Epithelial cell of esophagus (primary cell): ENCODE data around the gene PKD1L1.

Experiments
- DNase-seq: peaks from one replicate; pipeline ENCODE4 v3.0.0; 2010; ENCODE audit warnings: low read depth
- H3K4me3 ChIP-seq: 2 replicates; pipeline ENCODE4 v1.5.1; 2011; ENCODE audit warnings: mild to moderate bottlenecking, low read length, control low read depth
- CTCF ChIP-seq: IDR thresholded peaks from 2 replicates; pipeline ENCODE4 v1.5.1; 2011; ENCODE audit warnings: low read depth, mild to moderate bottlenecking, low read length, control low read depth, inconsistent platforms; ENCODE audit not compliant: insufficient read depth; ENCODE audit errors: missing control alignments

PKD1L1 gene

DNA sequence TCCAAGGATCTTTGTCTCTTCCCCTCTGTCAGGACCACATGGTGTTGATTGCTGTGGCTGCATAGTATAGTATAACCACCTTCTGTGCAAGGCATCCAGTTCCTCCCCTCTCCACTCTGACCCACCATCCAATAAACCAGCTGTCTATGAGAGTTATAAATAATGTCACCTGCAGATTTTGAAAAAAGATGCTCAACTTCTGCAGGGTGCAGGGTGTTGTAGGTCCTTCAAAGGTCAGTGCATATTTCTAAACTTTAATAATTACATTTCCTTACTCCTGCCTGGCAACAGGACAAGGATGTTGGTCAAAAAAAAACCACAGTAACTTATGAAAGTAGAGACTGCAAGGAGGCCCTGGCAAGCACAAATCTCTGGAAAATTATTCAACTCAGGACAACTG lies 166.2 kb downstream of the PKD1L1 start:
- TF ChIP-seq CTCF = no peak
- no peak for DNase-seq
- no peak overlapping the region for H3K4me3 ChIP-seq

DNA sequence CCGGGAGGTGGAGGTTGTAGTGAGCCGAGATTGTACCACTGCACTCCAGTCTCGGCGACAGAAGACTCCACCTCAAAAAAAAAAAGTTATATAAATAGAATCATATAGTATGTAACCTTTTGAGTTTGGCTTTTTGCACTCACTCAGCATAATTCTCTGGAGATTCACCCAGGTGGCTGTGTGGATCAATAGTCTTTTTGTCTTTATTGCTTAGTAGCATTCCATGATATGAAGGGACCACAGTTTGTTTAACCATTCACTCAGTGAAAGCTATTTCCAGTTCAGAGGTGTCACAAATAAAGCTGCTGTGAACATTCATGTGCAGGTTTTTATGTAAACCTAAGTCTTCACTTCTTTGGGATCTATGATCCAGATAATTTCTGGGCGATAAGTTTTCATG lies 167.7 kb downstream of the PKD1L1 start:
- no peak overlapping the region for H3K4me3 ChIP-seq
- DNase-seq = no peak
- no peak for TF ChIP-seq CTCF

DNA sequence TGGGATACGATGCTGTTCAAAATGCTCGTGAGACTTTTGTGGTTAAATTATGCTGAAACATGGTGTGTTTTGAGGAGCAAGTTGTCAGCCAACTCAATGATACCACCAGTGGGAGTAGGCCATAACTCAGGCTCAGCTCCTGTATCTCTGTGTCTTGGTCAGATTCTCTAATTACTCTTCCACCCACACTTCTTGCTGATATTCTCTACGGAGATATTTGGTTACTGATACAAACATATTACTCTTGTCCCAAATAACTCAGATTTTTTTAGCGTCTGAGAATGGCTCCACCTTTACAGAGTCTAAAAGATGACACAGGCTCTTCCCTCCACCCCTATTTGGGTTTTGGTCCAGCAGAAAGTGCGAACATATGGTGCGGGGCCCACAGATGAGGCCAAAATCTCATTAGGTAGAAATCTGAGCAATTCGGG lies 168.9 kb downstream of the PKD1L1 start:
- no peak overlapping the region for H3K4me3 ChIP-seq
- TF ChIP-seq CTCF = no peak
- no peak for DNase-seq

GRCh38 chr7:47778153-47778661 lies 170.1 kb downstream of the PKD1L1 start:
- DNase-seq = peak; percentile 87
- no peak for TF ChIP-seq CTCF

GRCh38 chr7:47777531-47778152 lies 170.6 kb downstream of the PKD1L1 start:
- TF ChIP-seq CTCF = no peak
- DNase-seq = no peak
- no peak overlapping the region for H3K4me3 ChIP-seq

More at GRCh38 chr7:47778153-47778661, 170.1 kb downstream of the PKD1L1 start:
- H3K4me3 ChIP-seq = no peak overlapping the region

DNA sequence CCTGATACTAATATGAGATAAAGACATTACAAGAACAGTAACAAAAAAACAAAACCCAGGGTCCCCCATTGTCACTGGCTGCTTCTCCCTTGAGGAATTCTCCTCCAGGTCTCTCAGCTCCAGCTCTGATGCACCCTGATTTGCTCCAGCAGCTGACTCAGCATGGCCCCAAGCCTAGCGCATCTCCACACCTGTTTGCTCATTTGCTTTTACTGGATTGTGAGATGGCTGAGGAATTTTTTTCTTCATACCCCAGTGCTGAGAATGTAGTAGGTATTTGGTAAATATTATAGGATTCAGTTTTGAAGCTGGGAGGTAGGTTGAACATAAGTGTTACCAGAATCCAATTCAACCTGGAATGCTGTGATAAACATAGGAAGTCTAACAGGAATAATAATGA lies 171.9 kb downstream of the PKD1L1 start:
- no peak for TF ChIP-seq CTCF
- no peak overlapping the region for H3K4me3 ChIP-seq
- DNase-seq = peak; percentile 66

DNA sequence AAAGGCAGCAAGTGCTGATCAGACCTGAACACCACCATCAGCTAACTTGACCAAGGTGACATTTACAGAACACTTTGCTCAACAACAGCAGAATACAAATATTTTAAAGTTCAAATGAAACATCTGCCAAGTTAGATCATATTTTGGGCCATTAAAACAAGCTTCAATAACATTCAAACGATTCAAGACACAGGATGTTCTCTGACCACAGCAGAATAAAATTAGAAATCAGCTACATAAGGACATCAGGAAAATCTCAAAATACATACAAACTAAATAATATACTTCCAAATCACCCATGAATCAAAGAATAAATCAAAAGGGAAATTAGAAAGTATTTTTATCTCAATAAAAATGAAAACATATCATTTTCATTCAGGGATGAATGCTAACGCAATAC lies 173.0 kb downstream of the PKD1L1 start:
- no peak overlapping the region for H3K4me3 ChIP-seq
- TF ChIP-seq CTCF = no peak
- no peak for DNase-seq
